PC-3 (cell line): ENCODE results near the gene ESYT2. TPM values are rescaled to one million over a fixed set of nuclear protein-coding genes. Genes with fewer than 3 reads are reported as not detected.

Source experiments
- ATAC-seq: fragments of 200-7000 bp; cut with Tn5 transposase; 2 replicates; pipeline ENCODE4 v1.9.1; 2020; ENCODE audit warnings: mild to moderate bottlenecking, moderate library complexity
- BruUV-seq: library from RNA; stranded (reverse); fragments of 400-500 nt; replicated peaks from 2 replicates; lab custom pipeline; 2021; lab: Mats Ljungman, UMichigan
- CTCF ChIA-PET: fragments of 300-600 bp; sonication (Branson Sonifier 250); formaldehyde crosslinking; loops from one replicate; lab custom pipeline; 2022; ENCODE audit warnings: antibody characterized with exemption; lab: Charles Lee
- POLR2A ChIA-PET: fragments of 300-600 bp; sonication (Branson Sonifier 250); formaldehyde crosslinking; loops from one replicate; lab custom pipeline; 2022; ENCODE audit warnings: antibody characterized with exemption; ENCODE audit not compliant: unreplicated experiment; lab: Charles Lee
- DNase-seq: peaks from one replicate; pipeline ENCODE4 v3.0.0-alpha.2; 2015
- H2AFZ ChIP-seq: fragments of 300-600 bp; sonication (generic); 2 replicates; pipeline ENCODE4 v1.6.0; 2016; ENCODE audit warnings: antibody characterized with exemption, low read length
- H3F3A ChIP-seq: fragments of 300-600 bp; sonication (generic); one replicate; pipeline ENCODE4 v1.6.0; 2017; ENCODE audit warnings: antibody characterized with exemption, low read length, control low read depth, mild to moderate bottlenecking; ENCODE audit not compliant: unreplicated experiment
- H3K27ac ChIP-seq: fragments of 300-600 bp; sonication (generic); 2 replicates; pipeline ENCODE4 v1.5.1; 2016; ENCODE audit warnings: mild to moderate bottlenecking, low read length
- H3K27me3 ChIP-seq: fragments of 300-600 bp; sonication (generic); 2 replicates; pipeline ENCODE4 v1.6.1; 2016; ENCODE audit warnings: low read length, mixed read lengths
- H3K36me3 ChIP-seq: fragments of 300-600 bp; sonication (generic); 2 replicates; pipeline ENCODE4 v1.6.1; 2016; ENCODE audit warnings: low read depth, mixed run types, low read length, mixed read lengths
- H3K4me1 ChIP-seq: fragments of 300-600 bp; sonication (generic); 2 replicates; pipeline ENCODE4 v1.5.1; 2016; ENCODE audit warnings: low read length; ENCODE audit not compliant: insufficient read depth
- H3K4me2 ChIP-seq: fragments of 300-600 bp; sonication (generic); 2 replicates; pipeline ENCODE4 v1.6.0; 2016; ENCODE audit warnings: low read length
- H3K4me3 ChIP-seq: fragments of 300-600 bp; sonication (generic); 2 replicates; pipeline ENCODE4 v1.5.1; 2016; ENCODE audit warnings: mild to moderate bottlenecking, low read length, mixed read lengths
- H3K79me2 ChIP-seq: fragments of 300-600 bp; sonication (generic); 2 replicates; pipeline ENCODE4 v1.6.1; 2017; ENCODE audit warnings: low read length, mixed read lengths
- H3K9ac ChIP-seq: fragments of 300-600 bp; sonication (generic); 2 replicates; pipeline ENCODE4 v1.6.0; 2016; ENCODE audit warnings: mild to moderate bottlenecking, low read length
- H3K9me2 ChIP-seq: fragments of 300-600 bp; sonication (generic); replicated peaks from 2 replicates; pipeline ENCODE4 v1.6.1; 2016; ENCODE audit warnings: mixed run types, low read length, mixed read lengths
- H3K9me3 ChIP-seq: fragments of 300-600 bp; sonication (generic); 2 replicates; pipeline ENCODE4 v1.6.1; 2016; ENCODE audit warnings: low read length, mixed read lengths
- H4K20me1 ChIP-seq: fragments of 300-600 bp; sonication (generic); 2 replicates; pipeline ENCODE4 v1.6.1; 2016; ENCODE audit warnings: low read length, mixed read lengths
- EZH2 ChIP-seq: fragments of 300-600 bp; sonication (generic); IDR thresholded peaks from one replicate; pipeline ENCODE4 v1.6.1; 2017; ENCODE audit warnings: antibody characterized with exemption, mild to moderate bottlenecking, low read length; ENCODE audit not compliant: unreplicated experiment
- EZH2phosphoT487 ChIP-seq: fragments of 300-600 bp; sonication (generic); IDR thresholded peaks from 2 replicates; pipeline ENCODE4 v1.6.1; 2018; ENCODE audit warnings: mild to moderate bottlenecking, antibody characterized with exemption, low read length, borderline replicate concordance
- intact Hi-C: fragments of 100-400 bp; cut with micrococcal nuclease; formaldehyde crosslinking; loops from 2 replicates; pipeline ENCODE4 v1.9.0; 2023
- total RNA-seq: library from RNA; depleted of rRNA; stranded (reverse); fragments of >200 nt; gene quantifications from 2 replicates; pipeline ENCODE4 v1.2.3, GENCODE V29; 2014
- TF ChIP-seq, protein P1 (sequence below): fragments of 300-600 bp; sonication (generic); conservative IDR thresholded peaks from 2 replicates; pipeline ENCODE4 v1.5.1; 2017; ENCODE audit warnings: antibody characterized with exemption, low read depth, mild to moderate bottlenecking, low read length

The ESYT2 gene
- total RNA-seq, 1 experiment from 2014 or later = 76.1 TPM

DNA sequence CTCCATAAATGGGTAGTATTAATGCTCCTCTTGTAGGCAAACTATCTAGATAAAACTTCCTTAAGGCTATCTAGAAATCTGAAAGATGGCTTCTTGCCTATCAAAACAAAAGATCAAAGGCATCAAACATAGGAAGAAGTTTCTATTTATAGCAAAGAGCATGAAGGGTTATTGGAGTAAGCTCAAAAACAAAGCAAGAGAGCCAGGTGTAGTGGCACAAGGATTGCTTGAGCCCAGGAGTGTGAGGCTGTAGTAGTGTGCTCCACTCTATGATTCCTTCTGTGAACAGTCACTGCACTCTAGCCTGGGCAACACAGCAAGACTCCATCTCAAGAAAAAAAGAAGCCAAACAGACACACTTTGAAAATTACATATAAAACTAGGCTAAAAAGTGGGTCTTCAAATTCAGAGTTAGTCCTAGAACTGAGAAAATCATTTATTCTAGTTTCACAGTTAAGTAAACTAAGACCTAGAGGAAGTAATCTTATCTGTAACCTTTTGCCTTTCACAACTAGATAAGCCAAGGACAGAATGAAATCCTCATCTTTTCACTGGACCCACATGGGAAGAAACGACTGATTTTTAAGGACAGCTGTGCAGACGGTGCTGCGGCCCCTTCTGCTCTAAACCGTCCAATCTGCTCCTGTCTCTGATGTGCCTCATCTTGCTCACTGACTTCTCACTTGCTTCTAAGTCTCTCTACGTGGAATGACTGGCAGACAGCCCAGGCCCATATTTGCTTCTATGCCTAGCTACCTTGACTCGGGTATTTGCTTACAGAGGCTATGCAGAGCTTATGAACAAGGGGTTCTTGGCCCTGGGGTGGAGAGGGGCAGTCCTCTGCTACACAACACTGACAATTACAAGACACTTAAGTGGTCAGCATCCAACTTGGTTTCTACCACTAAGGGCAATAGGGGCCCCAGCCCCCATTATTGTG is 50.0 kb downstream of the ESYT2 start:
- Histone ChIP-seq H3K79me2 (no peaks in the 10 kb centered on the region), H3K9me3 (no peaks in the 10 kb centered on the region), H3F3A (no peaks in the 10 kb centered on the region), H3K9me2 (no peaks in the 10 kb centered on the region), H3K4me3 (no peak overlapping the region), H3K27ac (no peak overlapping the region), H3K4me1 (no peaks in the 10 kb centered on the region; the same call in none of the 2 replicates), H3K4me2 (no peak overlapping the region), H2AFZ (no peak overlapping the region), H3K27me3 (no peaks in the 10 kb centered on the region), H3K36me3 (peaks cover 41% of the 10 kb centered on the region), H4K20me1 (no peaks in the 10 kb centered on the region), H3K9ac (no peak overlapping the region)
- DNase-seq (no peak), ATAC-seq (no peak)
- ChIA-PET CTCF (no interaction called here), POLR2A (interaction anchor here (0.7 kb wide), 1 partner anchor 130 kb away, joined by 5 read pairs; no protein-coding TSS in a partner anchor)
- intact Hi-C loops = no loop called here
- no TSS peak for BruUV-seq
- TF ChIP-seq, protein P1, sequence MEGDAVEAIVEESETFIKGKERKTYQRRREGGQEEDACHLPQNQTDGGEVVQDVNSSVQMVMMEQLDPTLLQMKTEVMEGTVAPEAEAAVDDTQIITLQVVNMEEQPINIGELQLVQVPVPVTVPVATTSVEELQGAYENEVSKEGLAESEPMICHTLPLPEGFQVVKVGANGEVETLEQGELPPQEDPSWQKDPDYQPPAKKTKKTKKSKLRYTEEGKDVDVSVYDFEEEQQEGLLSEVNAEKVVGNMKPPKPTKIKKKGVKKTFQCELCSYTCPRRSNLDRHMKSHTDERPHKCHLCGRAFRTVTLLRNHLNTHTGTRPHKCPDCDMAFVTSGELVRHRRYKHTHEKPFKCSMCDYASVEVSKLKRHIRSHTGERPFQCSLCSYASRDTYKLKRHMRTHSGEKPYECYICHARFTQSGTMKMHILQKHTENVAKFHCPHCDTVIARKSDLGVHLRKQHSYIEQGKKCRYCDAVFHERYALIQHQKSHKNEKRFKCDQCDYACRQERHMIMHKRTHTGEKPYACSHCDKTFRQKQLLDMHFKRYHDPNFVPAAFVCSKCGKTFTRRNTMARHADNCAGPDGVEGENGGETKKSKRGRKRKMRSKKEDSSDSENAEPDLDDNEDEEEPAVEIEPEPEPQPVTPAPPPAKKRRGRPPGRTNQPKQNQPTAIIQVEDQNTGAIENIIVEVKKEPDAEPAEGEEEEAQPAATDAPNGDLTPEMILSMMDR = no peak
- TF ChIP-seq EZH2 = no peak
- no peak for TF ChIP-seq EZH2phosphoT487

DNA sequence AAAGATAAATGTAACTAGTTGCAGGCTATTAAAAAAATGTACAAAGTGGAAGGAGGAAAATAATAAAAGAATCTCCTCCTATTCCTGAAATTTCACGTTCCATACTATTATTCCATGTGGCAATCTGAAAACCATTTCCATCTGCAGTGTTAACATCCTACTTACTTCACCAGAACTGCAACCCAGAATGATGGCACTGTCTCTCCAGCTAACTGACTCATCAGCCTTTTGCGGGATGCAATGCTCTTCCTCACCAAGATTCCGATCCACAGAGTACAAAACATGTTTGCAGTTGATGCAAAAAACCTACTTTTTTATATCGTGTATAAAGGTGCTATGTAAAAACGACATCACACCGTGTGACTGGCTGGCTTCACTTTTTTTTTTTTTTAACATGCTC is 50.8 kb downstream of the ESYT2 start:
- TF ChIP-seq, protein P1 = no peak
- TF ChIP-seq EZH2phosphoT487 (no peak), EZH2 (no peak)
- H3K36me3 ChIP-seq = peaks cover 46% of the 10 kb centered on the region
- CTCF ChIA-PET = no interaction called here
- H4K20me1 ChIP-seq = no peaks in the 10 kb centered on the region
- no peaks in the 10 kb centered on the region for H3K27me3 ChIP-seq
- H3K4me3 ChIP-seq = no peak overlapping the region
- H3K9me3 ChIP-seq = no peaks in the 10 kb centered on the region
- H2AFZ ChIP-seq = no peak overlapping the region
- H3K4me2 ChIP-seq = no peak overlapping the region
- DNase-seq (no peak), ATAC-seq (no peak)
- no peaks in the 10 kb centered on the region for H3K79me2 ChIP-seq
- no peaks in the 10 kb centered on the region for H3F3A ChIP-seq
- no peaks in the 10 kb centered on the region; the same call in 1 of the 2 replicates for H3K4me1 ChIP-seq
- H3K9me2 ChIP-seq = no peaks in the 10 kb centered on the region
- no peak overlapping the region for H3K9ac ChIP-seq
- intact Hi-C loops = no loop called here
- no peak overlapping the region for H3K27ac ChIP-seq
- POLR2A ChIA-PET = interaction anchor here (0.7 kb wide), 1 partner anchor 129 kb away, joined by 5 read pairs; no protein-coding TSS in a partner anchor
- BruUV-seq = no TSS peak

DNA sequence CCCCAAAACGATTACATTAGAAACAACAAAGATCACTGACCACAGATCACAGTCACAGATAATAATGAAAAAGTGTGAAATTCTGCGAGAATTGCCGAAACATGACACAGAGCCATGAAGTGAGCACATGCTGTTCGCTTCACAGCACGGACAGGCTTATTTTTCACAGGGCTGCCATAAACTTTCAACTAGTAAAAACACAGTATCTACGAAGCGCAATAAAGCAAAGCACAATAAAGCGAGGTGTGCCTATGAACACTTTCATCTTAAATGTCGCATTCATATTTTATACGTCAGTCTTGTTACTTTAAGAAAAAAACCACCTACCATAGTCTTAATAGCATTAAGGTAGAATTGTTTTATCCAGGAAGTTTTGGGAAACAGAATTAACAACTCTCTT is 51.5 kb downstream of the ESYT2 start:
- no peak for ATAC-seq
- no peak overlapping the region for H3K4me2 ChIP-seq
- H3K4me3 ChIP-seq = no peak overlapping the region
- ChIA-PET POLR2A (no interaction called here), CTCF (no interaction called here)
- no peak for DNase-seq
- TF ChIP-seq EZH2 (no peak), EZH2phosphoT487 (no peak)
- TF ChIP-seq, protein P1 = no peak
- H3K27ac ChIP-seq = no peak overlapping the region
- no peak overlapping the region for H3K9ac ChIP-seq
- H3K4me1 ChIP-seq = no peaks in the 10 kb centered on the region
- H3K79me2 ChIP-seq = no peaks in the 10 kb centered on the region
- intact Hi-C loops = no loop called here
- no peaks in the 10 kb centered on the region for H3F3A ChIP-seq
- no peak overlapping the region for H2AFZ ChIP-seq
- BruUV-seq = no TSS peak
- no peaks in the 10 kb centered on the region for H3K27me3 ChIP-seq
- H3K9me3 ChIP-seq = no peaks in the 10 kb centered on the region
- no peaks in the 10 kb centered on the region for H4K20me1 ChIP-seq
- H3K36me3 ChIP-seq = peaks cover 45% of the 10 kb centered on the region
- H3K9me2 ChIP-seq = no peaks in the 10 kb centered on the region
